Mononuclear cell (primary cell): Measurements from ENCODE around the gene SLC11A1. TPM values are rescaled to one million over a fixed set of nuclear protein-coding genes. Genes with fewer than 3 reads are reported as not detected.

Source experiments
- H3K27me3 ChIP-seq: 2 replicates; pipeline ENCODE4 v1.6.0; 2011; ENCODE audit warnings: low read length, control low read depth; ENCODE audit not compliant: insufficient read depth
- H3K4me1 ChIP-seq: 2 replicates; pipeline ENCODE4 v1.5.1; 2011; ENCODE audit warnings: mild to moderate bottlenecking, low read length, control low read depth; ENCODE audit not compliant: insufficient read depth
- H3K4me3 ChIP-seq: 2 replicates; pipeline ENCODE4 v1.5.1; 2011; ENCODE audit warnings: mild to moderate bottlenecking, low read length, moderate library complexity
- H3K9me3 ChIP-seq: 2 replicates; pipeline ENCODE4 v1.5.1; 2011; ENCODE audit warnings: low read depth, mild to moderate bottlenecking, control low read depth, low read length
- total RNA-seq: library from RNA; depleted of rRNA; stranded (reverse); fragments of >200 nt; gene quantifications from one replicate; pipeline ENCODE4 v1.2.3, GENCODE V29; 2012

Gene SLC11A1
- total RNA-seq, 1 donor = 126 TPM

GRCh38 chr2:218425531-218425930 is 43.5 kb downstream of the SLC11A1 start:
- H3K4me3 ChIP-seq = no peak overlapping the region
- no peaks in the 10 kb centered on the region for H3K9me3 ChIP-seq
- no peaks in the 10 kb centered on the region for H3K4me1 ChIP-seq
- no peaks in the 10 kb centered on the region for H3K27me3 ChIP-seq

- H3K9me3 ChIP-seq = no peaks in the 10 kb centered on the region
- no peaks in the 10 kb centered on the region for H3K27me3 ChIP-seq
- H3K4me1 ChIP-seq = no peaks in the 10 kb centered on the region
- no peak overlapping the region for H3K4me3 ChIP-seq
These were observed 45.7 kb downstream of the SLC11A1 start for GRCh38 chr2:218427741-218428140.

GRCh38 chr2:218428846-218429558 is 46.9 kb downstream of the SLC11A1 start:
- H3K9me3 ChIP-seq = no peaks in the 10 kb centered on the region
- H3K27me3 ChIP-seq = no peaks in the 10 kb centered on the region
- no peak overlapping the region for H3K4me3 ChIP-seq
- no peaks in the 10 kb centered on the region for H3K4me1 ChIP-seq

- Histone ChIP-seq H3K4me3 (no peak overlapping the region), H3K27me3 (no peaks in the 10 kb centered on the region), H3K4me1 (no peaks in the 10 kb centered on the region), H3K9me3 (no peaks in the 10 kb centered on the region)
These were observed 48.0 kb downstream of the SLC11A1 start for GRCh38 chr2:218429911-218430692.

GRCh38 chr2:218430721-218431120 is 48.6 kb downstream of the SLC11A1 start:
- H3K9me3 ChIP-seq = no peaks in the 10 kb centered on the region
- no peaks in the 10 kb centered on the region for H3K4me1 ChIP-seq
- no peak overlapping the region for H3K4me3 ChIP-seq
- H3K27me3 ChIP-seq = no peaks in the 10 kb centered on the region

- Histone ChIP-seq H3K9me3 (no peaks in the 10 kb centered on the region), H3K4me3 (no peak overlapping the region), H3K27me3 (no peaks in the 10 kb centered on the region), H3K4me1 (no peaks in the 10 kb centered on the region)
These were observed 49.8 kb downstream of the SLC11A1 start for GRCh38 chr2:218431878-218432277.

- H3K4me3 ChIP-seq = no peak overlapping the region
- no peaks in the 10 kb centered on the region for H3K27me3 ChIP-seq
- H3K9me3 ChIP-seq = no peaks in the 10 kb centered on the region
- no peaks in the 10 kb centered on the region for H3K4me1 ChIP-seq
These were observed 50.7 kb downstream of the SLC11A1 start for GRCh38 chr2:218432676-218433365.

GRCh38 chr2:218434456-218434855 is 52.4 kb downstream of the SLC11A1 start:
- Histone ChIP-seq H3K27me3 (no peaks in the 10 kb centered on the region), H3K9me3 (no peaks in the 10 kb centered on the region), H3K4me1 (peaks cover 11% of the 10 kb centered on the region), H3K4me3 (no peak overlapping the region)

- Histone ChIP-seq H3K27me3 (no peaks in the 10 kb centered on the region), H3K4me3 (no peak overlapping the region), H3K9me3 (no peaks in the 10 kb centered on the region), H3K4me1 (peaks cover 11% of the 10 kb centered on the region)
These were observed 53.2 kb downstream of the SLC11A1 start for GRCh38 chr2:218435003-218435982.

- Histone ChIP-seq H3K4me3 (no peak overlapping the region), H3K4me1 (peaks cover 11% of the 10 kb centered on the region), H3K27me3 (no peaks in the 10 kb centered on the region), H3K9me3 (no peaks in the 10 kb centered on the region)
These were observed 54.9 kb downstream of the SLC11A1 start for GRCh38 chr2:218436992-218437391.

- no peaks in the 10 kb centered on the region for H3K9me3 ChIP-seq
- H3K27me3 ChIP-seq = no peaks in the 10 kb centered on the region
- peaks cover 11% of the 10 kb centered on the region for H3K4me1 ChIP-seq
- H3K4me3 ChIP-seq = no peak overlapping the region
These were observed 55.9 kb downstream of the SLC11A1 start for GRCh38 chr2:218437969-218438368.

GRCh38 chr2:218438596-218438995 is 56.5 kb downstream of the SLC11A1 start:
- H3K4me1 ChIP-seq = peaks cover 11% of the 10 kb centered on the region
- H3K9me3 ChIP-seq = no peaks in the 10 kb centered on the region
- H3K4me3 ChIP-seq = no peak overlapping the region
- H3K27me3 ChIP-seq = no peaks in the 10 kb centered on the region

- Histone ChIP-seq H3K4me3 (no peak overlapping the region), H3K9me3 (no peaks in the 10 kb centered on the region), H3K4me1 (no peaks in the 10 kb centered on the region), H3K27me3 (no peaks in the 10 kb centered on the region)
These were observed 62.8 kb downstream of the SLC11A1 start for GRCh38 chr2:218444692-218445357.

GRCh38 chr2:218445602-218446001 is 63.5 kb downstream of the SLC11A1 start:
- no peaks in the 10 kb centered on the region for H3K27me3 ChIP-seq
- H3K4me3 ChIP-seq = no peak overlapping the region
- no peaks in the 10 kb centered on the region for H3K9me3 ChIP-seq
- H3K4me1 ChIP-seq = no peaks in the 10 kb centered on the region
